BLaER1 treated with 17β-estradiol and CSF1 and Interleukin-3, amounts not matched to agents 10 nM and 100 nM (cell line): ENCODE measurements around the gene COL25A1.

Source experiments
- H3K27ac ChIP-seq, 11 experiments: shearing (Covaris generic); formaldehyde crosslinking; 2 replicates each; pipeline ENCODE4 v1.8.1; 2022
- H3K27me3 ChIP-seq, 11 experiments: shearing (Covaris generic); formaldehyde crosslinking; 2 replicates each; pipeline ENCODE4 v1.8.1; 2022
- H3K36me3 ChIP-seq, 11 experiments: shearing (Covaris generic); formaldehyde crosslinking; 2 replicates each; pipeline ENCODE4 v1.8.1; 2022
- H3K4me1 ChIP-seq, 10 experiments: shearing (Covaris generic); formaldehyde crosslinking; 2 replicates each; pipeline ENCODE4 v1.8.1; 2022
- H3K4me2 ChIP-seq, 11 experiments: shearing (Covaris generic); formaldehyde crosslinking; 2 replicates each; pipeline ENCODE4 v1.8.1; 2022
- H3K4me3 ChIP-seq, 10 experiments: shearing (Covaris generic); formaldehyde crosslinking; 2 replicates each; pipeline ENCODE4 v1.8.1; 2022
- H3K9ac ChIP-seq, 11 experiments: shearing (Covaris generic); formaldehyde crosslinking; 2 replicates each; pipeline ENCODE4 v1.8.1; 2022
- H3K9me3 ChIP-seq, 11 experiments: shearing (Covaris generic); formaldehyde crosslinking; replicated peaks in 1 of 11; 2 replicates each; pipeline ENCODE4 v1.8.1; 2022
- H4K20me1 ChIP-seq, 11 experiments: shearing (Covaris generic); formaldehyde crosslinking; 2 replicates each; pipeline ENCODE4 v1.8.1; 2022
- Cebpa-rat ChIP-seq, 11 experiments: shearing (Covaris generic); IDR thresholded peaks; 2 replicates each; pipeline ENCODE4 v1.8.1; 2022

Gene COL25A1

GRCh38 chr4:109185951-109186350 is 116.5 kb downstream of the COL25A1 start:
- no peak overlapping the region for H3K9ac ChIP-seq
- no peak overlapping the region for H3K27ac ChIP-seq
- H3K4me3 ChIP-seq = no peak overlapping the region
- no peaks in the 10 kb centered on the region for H3K9me3 ChIP-seq
- no peaks in the 10 kb centered on the region for H3K36me3 ChIP-seq
- H3K27me3 ChIP-seq = no peaks in the 10 kb centered on the region
- H4K20me1 ChIP-seq = no peaks in the 10 kb centered on the region
- no peak overlapping the region for H3K4me2 ChIP-seq
- TF ChIP-seq Cebpa-rat (IDR thresholded peaks at IDR 0.05) = no peak
- peaks cover 0 to 10% (median 0%) of the 10 kb centered on the region in 10 experiments; a peak in 4 of 20 replicates for H3K4me1 ChIP-seq

- H3K9ac ChIP-seq = no peak overlapping the region
These were observed 116.9 kb downstream of the COL25A1 start for GRCh38 chr4:109185548-109185947.

GRCh38 chr4:109184491-109184961 is 117.9 kb downstream of the COL25A1 start:
- H3K4me2 ChIP-seq = peak overlapping the region in 2 of 11 experiments; percentile 40 to 43; a peak in 4 of 22 replicates
- no peaks in the 10 kb centered on the region for H3K9me3 ChIP-seq
- no peak overlapping the region for H3K27ac ChIP-seq
- H3K36me3 ChIP-seq = no peaks in the 10 kb centered on the region
- H4K20me1 ChIP-seq = no peaks in the 10 kb centered on the region
- TF ChIP-seq Cebpa-rat (IDR thresholded peaks at IDR 0.05) = no peak
- no peak overlapping the region for H3K9ac ChIP-seq
- H3K4me3 ChIP-seq = no peak overlapping the region
- H3K4me1 ChIP-seq = peaks cover 0 to 10% (median 0%) of the 10 kb centered on the region in 10 experiments; a peak in 4 of 20 replicates
- no peaks in the 10 kb centered on the region for H3K27me3 ChIP-seq

More at GRCh38 chr4:109185548-109185947, 116.9 kb downstream of the COL25A1 start:
- Histone ChIP-seq H3K27ac (no peak overlapping the region), H3K4me1 (peaks cover 0 to 10% (median 0%) of the 10 kb centered on the region in 10 experiments; a peak in 4 of 20 replicates), H3K27me3 (no peaks in the 10 kb centered on the region), H3K36me3 (no peaks in the 10 kb centered on the region), H3K9me3 (no peaks in the 10 kb centered on the region), H3K4me3 (no peak overlapping the region), H4K20me1 (no peaks in the 10 kb centered on the region), H3K4me2 (no peak overlapping the region)
- no peak for TF ChIP-seq Cebpa-rat (IDR thresholded peaks at IDR 0.05)

- H3K9me3 ChIP-seq = no peaks in the 10 kb centered on the region
- H3K4me3 ChIP-seq = no peak overlapping the region
- no peak overlapping the region for H3K9ac ChIP-seq
- peak overlapping the region in 2 of 11 experiments; percentile 40 to 43; a peak in 4 of 22 replicates for H3K4me2 ChIP-seq
- TF ChIP-seq Cebpa-rat (IDR thresholded peaks at IDR 0.05) = no peak
- no peak overlapping the region for H3K27ac ChIP-seq
- H3K27me3 ChIP-seq = no peaks in the 10 kb centered on the region
- H3K4me1 ChIP-seq = peaks cover 0 to 10% (median 0%) of the 10 kb centered on the region in 10 experiments; a peak in 4 of 20 replicates
- no peaks in the 10 kb centered on the region for H3K36me3 ChIP-seq
- no peaks in the 10 kb centered on the region for H4K20me1 ChIP-seq
These were observed 118.4 kb downstream of the COL25A1 start for GRCh38 chr4:109183931-109184490.

- H4K20me1 ChIP-seq = no peaks in the 10 kb centered on the region
These were observed 119.8 kb downstream of the COL25A1 start for GRCh38 chr4:109182696-109183095.

GRCh38 chr4:109179061-109179460 is 123.4 kb downstream of the COL25A1 start:
- no peak for TF ChIP-seq Cebpa-rat (IDR thresholded peaks at IDR 0.05)
- Histone ChIP-seq H3K4me2 (no peak overlapping the region), H3K36me3 (no peaks in the 10 kb centered on the region), H3K9ac (no peak overlapping the region), H3K27ac (no peak overlapping the region), H3K4me1 (no peaks in the 10 kb centered on the region), H4K20me1 (no peaks in the 10 kb centered on the region), H3K9me3 (no peaks in the 10 kb centered on the region), H3K27me3 (no peaks in the 10 kb centered on the region), H3K4me3 (no peak overlapping the region)

More at GRCh38 chr4:109182696-109183095, 119.8 kb downstream of the COL25A1 start:
- Histone ChIP-seq H3K4me1 (peaks cover 0 to 10% (median 0%) of the 10 kb centered on the region in 10 experiments; a peak in 4 of 20 replicates), H3K9me3 (no peaks in the 10 kb centered on the region), H3K36me3 (no peaks in the 10 kb centered on the region), H3K4me3 (no peak overlapping the region), H3K4me2 (no peak overlapping the region), H3K27ac (no peak overlapping the region), H3K27me3 (no peaks in the 10 kb centered on the region), H3K9ac (no peak overlapping the region)
- TF ChIP-seq Cebpa-rat (IDR thresholded peaks at IDR 0.05) = no peak

GRCh38 chr4:109177096-109177810 is 125.2 kb downstream of the COL25A1 start:
- TF ChIP-seq Cebpa-rat (IDR thresholded peaks at IDR 0.05) = no peak
- Histone ChIP-seq H3K4me1 (no peaks in the 10 kb centered on the region), H3K36me3 (no peaks in the 10 kb centered on the region), H4K20me1 (no peaks in the 10 kb centered on the region), H3K27me3 (no peaks in the 10 kb centered on the region), H3K27ac (no peak overlapping the region), H3K4me2 (no peak overlapping the region), H3K9ac (no peak overlapping the region), H3K9me3 (no peaks in the 10 kb centered on the region), H3K4me3 (no peak overlapping the region)

- H3K27me3 ChIP-seq = no peaks in the 10 kb centered on the region
- TF ChIP-seq Cebpa-rat (IDR thresholded peaks at IDR 0.05) = no peak
- no peak overlapping the region for H3K4me3 ChIP-seq
- no peaks in the 10 kb centered on the region for H4K20me1 ChIP-seq
- no peaks in the 10 kb centered on the region for H3K9me3 ChIP-seq
- no peaks in the 10 kb centered on the region for H3K36me3 ChIP-seq
- no peak overlapping the region for H3K9ac ChIP-seq
- H3K4me1 ChIP-seq = no peaks in the 10 kb centered on the region
- H3K4me2 ChIP-seq = no peak overlapping the region
- no peak overlapping the region for H3K27ac ChIP-seq
These were observed 128.1 kb downstream of the COL25A1 start for GRCh38 chr4:109174224-109174953.

- no peak overlapping the region for H3K4me2 ChIP-seq
- no peaks in the 10 kb centered on the region for H3K4me1 ChIP-seq
- no peaks in the 10 kb centered on the region for H3K9me3 ChIP-seq
- no peak overlapping the region for H3K4me3 ChIP-seq
- H4K20me1 ChIP-seq = no peaks in the 10 kb centered on the region
- H3K9ac ChIP-seq = no peak overlapping the region
- H3K27me3 ChIP-seq = no peaks in the 10 kb centered on the region
- H3K27ac ChIP-seq = no peak overlapping the region
- no peak for TF ChIP-seq Cebpa-rat (IDR thresholded peaks at IDR 0.05)
- no peaks in the 10 kb centered on the region for H3K36me3 ChIP-seq
These were observed 130.2 kb downstream of the COL25A1 start for GRCh38 chr4:109172301-109172700.
